HEK293 (cell line): ENCODE measurements around the gene NEURL4.

Experiments
- BCL11A ChIP-seq: fragments of 450-650 bp; formaldehyde crosslinking; IDR thresholded peaks from 2 replicates; pipeline ENCODE4 v1.5.1; 2016; ENCODE audit warnings: low read depth, missing biosample characterization, missing genetic modification characterization
- BCL11B ChIP-seq: fragments of 450-650 bp; formaldehyde crosslinking; IDR thresholded peaks from 2 replicates; pipeline ENCODE4 v1.5.1; 2016; ENCODE audit warnings: low read depth, missing biosample characterization, missing genetic modification characterization
- KLF1 ChIP-seq: fragments of 450-650 bp; formaldehyde crosslinking; IDR thresholded peaks from 2 replicates; pipeline ENCODE4 v1.5.1; 2016; ENCODE audit warnings: missing biosample characterization, missing genetic modification characterization
- KLF8 ChIP-seq: fragments of 450-650 bp; formaldehyde crosslinking; IDR thresholded peaks from 2 replicates; pipeline ENCODE4 v1.5.1; 2016; ENCODE audit warnings: missing biosample characterization, missing genetic modification characterization
- KLF9 ChIP-seq: fragments of 450-650 bp; formaldehyde crosslinking; IDR thresholded peaks from 2 replicates; pipeline ENCODE4 v1.5.1; 2016; ENCODE audit warnings: missing biosample characterization, missing genetic modification characterization, low read depth
- PRDM1 ChIP-seq: fragments of 450-650 bp; formaldehyde crosslinking; IDR thresholded peaks from 2 replicates; pipeline ENCODE4; 2016; ENCODE audit warnings: missing biosample characterization, missing genetic modification characterization
- TCF7L2 ChIP-seq: IDR thresholded peaks from 2 replicates; pipeline ENCODE4 v1.6.1; 2011; ENCODE audit warnings: low read depth, mild to moderate bottlenecking, inconsistent platforms, low read length, moderate library complexity, borderline replicate concordance
- ZBTB1 ChIP-seq: fragments of 450-650 bp; formaldehyde crosslinking; IDR thresholded peaks from 2 replicates; pipeline ENCODE4 v1.5.1; 2016; ENCODE audit warnings: missing biosample characterization, missing genetic modification characterization
- ZBTB8A ChIP-seq: fragments of 450-650 bp; formaldehyde crosslinking; IDR thresholded peaks from 2 replicates; pipeline ENCODE4 v1.5.1; 2016; ENCODE audit warnings: missing biosample characterization, missing genetic modification characterization
- ZNF114 ChIP-seq: fragments of 450-650 bp; formaldehyde crosslinking; IDR thresholded peaks from 2 replicates; pipeline ENCODE4 v1.5.0; 2017; ENCODE audit warnings: missing biosample characterization, missing genetic modification characterization
- ZNF266 ChIP-seq: fragments of 450-650 bp; formaldehyde crosslinking; IDR thresholded peaks from 2 replicates; pipeline ENCODE4 v1.5.1; 2016; ENCODE audit warnings: missing biosample characterization, missing genetic modification characterization, low read depth
- ZNF341 ChIP-seq: fragments of 450-650 bp; formaldehyde crosslinking; IDR thresholded peaks from 2 replicates; pipeline ENCODE4; 2016; ENCODE audit warnings: low read depth, missing biosample characterization, missing genetic modification characterization
- ZNF366 ChIP-seq: fragments of 450-650 bp; formaldehyde crosslinking; conservative IDR thresholded peaks from 2 replicates; pipeline ENCODE4 v1.5.1; 2016; ENCODE audit warnings: missing biosample characterization, missing genetic modification characterization
- ZNF501 ChIP-seq: fragments of 450-650 bp; formaldehyde crosslinking; IDR thresholded peaks from 2 replicates; pipeline ENCODE4 v1.5.1; 2016; ENCODE audit warnings: missing biosample characterization, missing genetic modification characterization
- ZNF548 ChIP-seq: fragments of 450-650 bp; formaldehyde crosslinking; IDR thresholded peaks from 2 replicates; pipeline ENCODE4 v1.5.1; 2016; ENCODE audit warnings: missing biosample characterization, missing genetic modification characterization
- ZNF626 ChIP-seq: fragments of 450-650 bp; sonication (Bioruptor Pico); formaldehyde crosslinking; IDR thresholded peaks from 2 replicates; pipeline ENCODE4 v1.5.1; 2018; ENCODE audit warnings: missing biosample characterization, missing genetic modification characterization, inconsistent platforms
- ZNF629 ChIP-seq: fragments of 450-650 bp; formaldehyde crosslinking; IDR thresholded peaks from 2 replicates; pipeline ENCODE4 v1.5.1; 2017; ENCODE audit warnings: missing biosample characterization, missing genetic modification characterization
- ZNF843 ChIP-seq: fragments of 450-650 bp; formaldehyde crosslinking; IDR thresholded peaks from 2 replicates; pipeline ENCODE4 v1.5.1; 2016; ENCODE audit warnings: missing biosample characterization, missing genetic modification characterization
- TF ChIP-seq, protein P1 (sequence below): fragments of 450-650 bp; formaldehyde crosslinking; IDR thresholded peaks from 2 replicates; pipeline ENCODE4 v1.5.1; 2016; ENCODE audit warnings: missing biosample characterization, missing genetic modification characterization
- TF ChIP-seq, protein P2 (sequence below): fragments of 450-650 bp; formaldehyde crosslinking; IDR thresholded peaks from 2 replicates; pipeline ENCODE4 v1.5.1; 2016; ENCODE audit warnings: missing biosample characterization, missing genetic modification characterization
- TF ChIP-seq, protein P3 (sequence below): fragments of 450-650 bp; formaldehyde crosslinking; IDR thresholded peaks from 2 replicates; pipeline ENCODE4 v1.5.1; 2016; ENCODE audit warnings: missing biosample characterization, missing genetic modification characterization
- TF ChIP-seq, protein P4 (sequence below): sonication (generic); formaldehyde crosslinking; IDR thresholded peaks from 2 replicates; pipeline ENCODE4 v1.8.1; 2022; ENCODE audit warnings: mild to moderate bottlenecking, moderate library complexity, missing genetic modification reagents
- TF ChIP-seq, protein P5 (sequence below): fragments of 450-650 bp; IDR thresholded peaks from 2 replicates; pipeline ENCODE4 v1.5.1; 2018; ENCODE audit warnings: missing biosample characterization, mild to moderate bottlenecking, missing genetic modification characterization
- TF ChIP-seq, protein P6 (sequence below): fragments of 450-650 bp; formaldehyde crosslinking; IDR thresholded peaks from 2 replicates; pipeline ENCODE4 v1.5.1; 2016; ENCODE audit warnings: missing biosample characterization, missing genetic modification characterization
- TF ChIP-seq, protein P7 (sequence below): fragments of 450-650 bp; formaldehyde crosslinking; IDR thresholded peaks from 2 replicates; pipeline ENCODE4 v1.5.1; 2016; ENCODE audit warnings: missing biosample characterization, missing genetic modification characterization

NEURL4 gene

DNA sequence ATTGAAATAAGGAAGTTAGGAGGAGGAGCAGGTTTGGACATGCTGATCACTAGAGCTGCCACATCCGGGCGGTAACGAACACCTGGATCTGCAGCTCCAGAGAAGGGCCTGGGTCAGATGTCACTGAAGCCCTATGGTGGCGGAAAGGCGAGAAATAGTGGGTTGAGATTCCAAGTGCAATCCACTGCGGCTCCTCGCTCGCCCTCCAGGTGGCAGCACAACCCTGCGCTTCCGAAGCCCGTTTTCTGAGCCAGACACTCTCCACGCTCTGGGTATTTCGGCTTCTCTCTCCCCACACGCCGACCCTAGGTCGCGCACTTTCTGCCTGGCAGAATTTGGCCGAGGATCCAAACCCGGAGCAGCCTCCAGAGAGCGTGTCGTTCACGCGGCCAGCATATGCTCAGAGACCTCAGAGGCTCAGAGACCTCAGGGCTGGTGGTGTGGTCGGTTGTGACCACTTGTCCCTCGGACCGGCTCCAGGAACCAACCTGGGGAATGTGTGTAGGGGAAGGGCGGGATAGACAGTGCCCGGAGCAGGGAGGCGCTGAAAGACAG is 48.5 kb downstream of the NEURL4 start (continued):
- TF ChIP-seq, protein P1, sequence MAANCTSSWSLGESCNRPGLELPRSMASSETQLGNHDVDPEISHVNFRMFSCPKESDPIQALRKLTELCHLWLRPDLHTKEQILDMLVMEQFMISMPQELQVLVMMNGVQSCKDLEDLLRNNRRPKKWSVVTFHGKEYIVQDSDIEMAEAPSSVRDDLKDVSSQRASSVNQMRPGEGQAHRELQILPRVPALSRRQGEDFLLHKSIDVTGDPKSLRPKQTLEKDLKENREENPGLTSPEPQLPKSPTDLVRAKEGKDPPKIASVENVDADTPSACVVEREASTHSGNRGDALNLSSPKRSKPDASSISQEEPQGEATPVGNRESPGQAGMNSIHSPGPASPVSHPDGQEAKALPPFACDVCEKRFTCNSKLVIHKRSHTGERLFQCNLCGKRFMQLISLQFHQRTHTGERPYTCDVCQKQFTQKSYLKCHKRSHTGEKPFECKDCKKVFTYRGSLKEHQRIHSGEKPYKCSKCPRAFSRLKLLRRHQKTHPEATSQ (tag by site-specific recombination), result no peak
- TF ChIP-seq KLF9 (tag by site-specific recombination) (no peak), ZNF114 (tag by site-specific recombination) (no peak), KLF8 (peak; percentile 21; the same call in 1 of the 2 replicates), BCL11B (tag by site-specific recombination) (peak; percentile 85), TCF7L2 (no peak), ZBTB8A (peak; percentile 41; the same call in 1 of the 2 replicates), ZNF629 (peak; percentile 30), ZNF501 (0 out of 2 replicates have a peak, but pooled peaks have one; percentile 53), ZNF626 (no peak), KLF1 (tag by site-specific recombination) (no peak; the same call in 1 of the 2 replicates), ZNF341 (tag by site-specific recombination) (peak; percentile 62), ZNF548 (peak; percentile 56; the same call in 1 of the 2 replicates), BCL11A (peak; percentile 83; the same call in 1 of the 2 replicates), PRDM1 (tag by site-specific recombination) (peak; percentile 74), ZNF843 (0 out of 2 replicates have a peak, but pooled peaks have one; percentile 29), ZNF266 (tag by site-specific recombination) (no peak), ZNF366 (tag by site-specific recombination) (peak; percentile 50), ZBTB1 (tag by site-specific recombination) (no peak)
- TF ChIP-seq, protein P2, sequence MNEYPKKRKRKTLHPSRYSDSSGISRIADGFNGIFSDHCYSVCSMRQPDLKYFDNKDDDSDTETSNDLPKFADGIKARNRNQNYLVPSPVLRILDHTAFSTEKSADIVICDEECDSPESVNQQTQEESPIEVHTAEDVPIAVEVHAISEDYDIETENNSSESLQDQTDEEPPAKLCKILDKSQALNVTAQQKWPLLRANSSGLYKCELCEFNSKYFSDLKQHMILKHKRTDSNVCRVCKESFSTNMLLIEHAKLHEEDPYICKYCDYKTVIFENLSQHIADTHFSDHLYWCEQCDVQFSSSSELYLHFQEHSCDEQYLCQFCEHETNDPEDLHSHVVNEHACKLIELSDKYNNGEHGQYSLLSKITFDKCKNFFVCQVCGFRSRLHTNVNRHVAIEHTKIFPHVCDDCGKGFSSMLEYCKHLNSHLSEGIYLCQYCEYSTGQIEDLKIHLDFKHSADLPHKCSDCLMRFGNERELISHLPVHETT (tag by site-specific recombination), result peak; percentile 70; the same call in 1 of the 2 replicates
- TF ChIP-seq, protein P3, sequence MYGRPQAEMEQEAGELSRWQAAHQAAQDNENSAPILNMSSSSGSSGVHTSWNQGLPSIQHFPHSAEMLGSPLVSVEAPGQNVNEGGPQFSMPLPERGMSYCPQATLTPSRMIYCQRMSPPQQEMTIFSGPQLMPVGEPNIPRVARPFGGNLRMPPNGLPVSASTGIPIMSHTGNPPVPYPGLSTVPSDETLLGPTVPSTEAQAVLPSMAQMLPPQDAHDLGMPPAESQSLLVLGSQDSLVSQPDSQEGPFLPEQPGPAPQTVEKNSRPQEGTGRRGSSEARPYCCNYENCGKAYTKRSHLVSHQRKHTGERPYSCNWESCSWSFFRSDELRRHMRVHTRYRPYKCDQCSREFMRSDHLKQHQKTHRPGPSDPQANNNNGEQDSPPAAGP (tag by site-specific recombination), result peak; percentile 56; the same call in 1 of the 2 replicates
- TF ChIP-seq, protein P4, sequence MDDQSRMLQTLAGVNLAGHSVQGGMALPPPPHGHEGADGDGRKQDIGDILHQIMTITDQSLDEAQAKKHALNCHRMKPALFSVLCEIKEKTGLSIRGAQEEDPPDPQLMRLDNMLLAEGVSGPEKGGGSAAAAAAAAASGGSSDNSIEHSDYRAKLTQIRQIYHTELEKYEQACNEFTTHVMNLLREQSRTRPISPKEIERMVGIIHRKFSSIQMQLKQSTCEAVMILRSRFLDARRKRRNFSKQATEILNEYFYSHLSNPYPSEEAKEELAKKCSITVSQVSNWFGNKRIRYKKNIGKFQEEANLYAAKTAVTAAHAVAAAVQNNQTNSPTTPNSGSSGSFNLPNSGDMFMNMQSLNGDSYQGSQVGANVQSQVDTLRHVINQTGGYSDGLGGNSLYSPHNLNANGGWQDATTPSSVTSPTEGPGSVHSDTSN, result peak; percentile 88
- TF ChIP-seq, protein P5, sequence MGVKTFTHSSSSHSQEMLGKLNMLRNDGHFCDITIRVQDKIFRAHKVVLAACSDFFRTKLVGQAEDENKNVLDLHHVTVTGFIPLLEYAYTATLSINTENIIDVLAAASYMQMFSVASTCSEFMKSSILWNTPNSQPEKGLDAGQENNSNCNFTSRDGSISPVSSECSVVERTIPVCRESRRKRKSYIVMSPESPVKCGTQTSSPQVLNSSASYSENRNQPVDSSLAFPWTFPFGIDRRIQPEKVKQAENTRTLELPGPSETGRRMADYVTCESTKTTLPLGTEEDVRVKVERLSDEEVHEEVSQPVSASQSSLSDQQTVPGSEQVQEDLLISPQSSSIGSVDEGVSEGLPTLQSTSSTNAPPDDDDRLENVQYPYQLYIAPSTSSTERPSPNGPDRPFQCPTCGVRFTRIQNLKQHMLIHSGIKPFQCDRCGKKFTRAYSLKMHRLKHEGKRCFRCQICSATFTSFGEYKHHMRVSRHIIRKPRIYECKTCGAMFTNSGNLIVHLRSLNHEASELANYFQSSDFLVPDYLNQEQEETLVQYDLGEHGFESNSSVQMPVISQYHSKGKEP (tag by site-specific recombination), result no peak
- TF ChIP-seq, protein P6, sequence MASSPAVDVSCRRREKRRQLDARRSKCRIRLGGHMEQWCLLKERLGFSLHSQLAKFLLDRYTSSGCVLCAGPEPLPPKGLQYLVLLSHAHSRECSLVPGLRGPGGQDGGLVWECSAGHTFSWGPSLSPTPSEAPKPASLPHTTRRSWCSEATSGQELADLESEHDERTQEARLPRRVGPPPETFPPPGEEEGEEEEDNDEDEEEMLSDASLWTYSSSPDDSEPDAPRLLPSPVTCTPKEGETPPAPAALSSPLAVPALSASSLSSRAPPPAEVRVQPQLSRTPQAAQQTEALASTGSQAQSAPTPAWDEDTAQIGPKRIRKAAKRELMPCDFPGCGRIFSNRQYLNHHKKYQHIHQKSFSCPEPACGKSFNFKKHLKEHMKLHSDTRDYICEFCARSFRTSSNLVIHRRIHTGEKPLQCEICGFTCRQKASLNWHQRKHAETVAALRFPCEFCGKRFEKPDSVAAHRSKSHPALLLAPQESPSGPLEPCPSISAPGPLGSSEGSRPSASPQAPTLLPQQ, result peak; percentile 54; the same call in 1 of the 2 replicates
- TF ChIP-seq, protein P7, sequence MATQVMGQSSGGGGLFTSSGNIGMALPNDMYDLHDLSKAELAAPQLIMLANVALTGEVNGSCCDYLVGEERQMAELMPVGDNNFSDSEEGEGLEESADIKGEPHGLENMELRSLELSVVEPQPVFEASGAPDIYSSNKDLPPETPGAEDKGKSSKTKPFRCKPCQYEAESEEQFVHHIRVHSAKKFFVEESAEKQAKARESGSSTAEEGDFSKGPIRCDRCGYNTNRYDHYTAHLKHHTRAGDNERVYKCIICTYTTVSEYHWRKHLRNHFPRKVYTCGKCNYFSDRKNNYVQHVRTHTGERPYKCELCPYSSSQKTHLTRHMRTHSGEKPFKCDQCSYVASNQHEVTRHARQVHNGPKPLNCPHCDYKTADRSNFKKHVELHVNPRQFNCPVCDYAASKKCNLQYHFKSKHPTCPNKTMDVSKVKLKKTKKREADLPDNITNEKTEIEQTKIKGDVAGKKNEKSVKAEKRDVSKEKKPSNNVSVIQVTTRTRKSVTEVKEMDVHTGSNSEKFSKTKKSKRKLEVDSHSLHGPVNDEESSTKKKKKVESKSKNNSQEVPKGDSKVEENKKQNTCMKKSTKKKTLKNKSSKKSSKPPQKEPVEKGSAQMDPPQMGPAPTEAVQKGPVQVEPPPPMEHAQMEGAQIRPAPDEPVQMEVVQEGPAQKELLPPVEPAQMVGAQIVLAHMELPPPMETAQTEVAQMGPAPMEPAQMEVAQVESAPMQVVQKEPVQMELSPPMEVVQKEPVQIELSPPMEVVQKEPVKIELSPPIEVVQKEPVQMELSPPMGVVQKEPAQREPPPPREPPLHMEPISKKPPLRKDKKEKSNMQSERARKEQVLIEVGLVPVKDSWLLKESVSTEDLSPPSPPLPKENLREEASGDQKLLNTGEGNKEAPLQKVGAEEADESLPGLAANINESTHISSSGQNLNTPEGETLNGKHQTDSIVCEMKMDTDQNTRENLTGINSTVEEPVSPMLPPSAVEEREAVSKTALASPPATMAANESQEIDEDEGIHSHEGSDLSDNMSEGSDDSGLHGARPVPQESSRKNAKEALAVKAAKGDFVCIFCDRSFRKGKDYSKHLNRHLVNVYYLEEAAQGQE (tag by site-specific recombination), result 0 out of 2 replicates have a peak, but pooled peaks have one; percentile 23
